Muscle of back (tissue), 11 donors: ENCODE results near the gene ARHGAP12. TPM values are rescaled to one million over a fixed set of nuclear protein-coding genes. Genes with fewer than 3 reads are reported as not detected.
A peak's percentile ranks its signal among the peaks of the same experiment; 100 is the strongest.

ENCODE experiments used
- DNase-seq, 3 donors: peaks; one replicate each; pipeline versions ENCODE4 v3.0.0 to v3.0.0-alpha.2; 2013
- polyA plus RNA-seq, 10 donors: library from polyadenylated mRNA; unstranded; fragments of 120-200 nt; gene quantifications; one replicate each; pipeline ENCODE4 v1.2.1, GENCODE V29; 2013; ENCODE audit not compliant: insufficient read length in 10 of 10

The ARHGAP12 gene
- polyA plus RNA-seq, 10 donors: 20.3 to 33.0 (median 24.6) TPM

GRCh38 chr10:31771331-31771831 lies 157.2 kb downstream of the ARHGAP12 start:
- peak in 1 of 3 donors; percentile 65 for DNase-seq

- DNase-seq: no peak
Observed at GRCh38 chr10:31770307-31770902, 158.2 kb downstream of the ARHGAP12 start.

DNA sequence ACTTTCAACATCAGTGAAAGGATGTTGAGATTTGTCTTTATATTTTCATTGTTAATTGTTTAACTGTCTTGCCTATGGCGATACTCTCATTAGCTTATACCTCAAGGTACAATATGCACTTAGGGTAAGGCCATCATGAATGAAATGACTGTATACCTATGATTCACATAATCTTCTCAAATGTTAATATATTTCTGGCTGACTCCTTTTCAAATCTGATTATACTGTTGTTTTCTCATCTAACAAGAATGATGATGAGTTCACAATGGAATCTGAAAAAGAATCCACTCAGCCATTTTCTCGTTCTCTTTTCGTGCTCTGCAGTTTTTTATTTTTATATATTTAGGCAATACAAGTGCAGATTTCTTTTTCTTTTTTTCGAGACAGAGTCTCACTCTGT lies 159.1 kb downstream of the ARHGAP12 start:
- peak in 1 of 3 donors; percentile 59 for DNase-seq

DNA sequence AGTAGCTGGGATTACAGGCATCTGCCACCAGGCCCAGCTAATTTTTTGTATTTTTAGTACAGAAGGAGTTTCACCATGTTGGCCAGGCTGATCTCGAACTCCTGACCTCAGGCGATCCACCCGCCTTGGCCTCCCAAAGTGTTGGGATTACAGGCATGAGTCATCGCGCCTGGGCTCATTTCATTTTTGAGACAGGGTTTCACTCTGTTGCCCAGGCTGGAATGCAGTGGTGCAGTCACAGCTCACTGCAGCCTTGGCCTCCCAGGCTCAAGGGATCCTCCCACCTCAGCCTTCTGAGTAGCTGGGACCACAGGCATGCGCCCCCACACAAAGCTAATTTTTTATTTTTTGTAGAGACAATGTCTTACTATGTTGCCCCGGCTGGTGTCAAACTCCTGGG lies 159.7 kb downstream of the ARHGAP12 start:
- peak in 1 of 3 donors; percentile 48 for DNase-seq

DNA sequence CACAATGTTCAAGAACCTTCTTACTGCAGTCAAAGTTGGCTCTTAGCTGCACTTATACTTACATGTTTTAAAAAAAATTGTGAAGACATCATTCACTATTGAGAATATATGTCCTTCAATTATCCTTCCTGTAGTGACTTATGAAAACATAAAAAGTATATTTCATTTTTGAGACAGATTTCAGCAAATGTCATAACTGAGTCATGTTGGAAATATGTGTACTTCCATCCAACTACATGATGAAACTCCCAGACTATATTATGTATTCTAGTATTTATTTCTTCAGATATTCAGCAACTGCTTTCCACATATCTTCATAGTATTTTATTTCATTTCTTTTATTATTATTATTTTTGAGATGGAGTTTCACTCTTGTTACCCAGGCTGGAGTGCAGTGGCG lies 160.2 kb downstream of the ARHGAP12 start:
- DNase-seq: peak; percentile 66 to 76 (median 76)

DNA sequence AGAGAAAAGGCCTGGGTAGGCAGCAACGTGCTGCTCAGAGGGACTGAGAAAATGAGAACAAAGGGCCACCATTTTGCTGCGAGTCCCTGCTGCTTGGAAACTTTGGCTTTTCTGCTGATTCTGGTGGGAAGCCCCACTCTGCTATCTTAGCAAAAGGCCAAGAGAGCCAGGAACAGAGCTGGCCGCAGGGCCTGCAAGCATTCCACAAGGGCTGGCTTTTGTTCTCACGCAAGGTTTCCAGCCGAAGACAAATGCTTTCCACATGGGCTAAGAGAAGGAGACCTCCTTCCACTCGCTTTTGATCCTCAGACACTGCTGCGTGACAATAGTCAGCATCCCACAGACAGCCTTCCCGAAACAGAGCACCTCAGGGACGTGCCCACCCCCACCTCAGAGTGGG lies 163.1 kb downstream of the ARHGAP12 start:
- DNase-seq: peak in 2 of 3 donors; percentile 39 to 50

- DNase-seq: no peak
Observed at GRCh38 chr10:31762316-31762715, 166.3 kb downstream of the ARHGAP12 start.

GRCh38 chr10:31761156-31761555 lies 167.5 kb downstream of the ARHGAP12 start:
- no peak for DNase-seq

DNA sequence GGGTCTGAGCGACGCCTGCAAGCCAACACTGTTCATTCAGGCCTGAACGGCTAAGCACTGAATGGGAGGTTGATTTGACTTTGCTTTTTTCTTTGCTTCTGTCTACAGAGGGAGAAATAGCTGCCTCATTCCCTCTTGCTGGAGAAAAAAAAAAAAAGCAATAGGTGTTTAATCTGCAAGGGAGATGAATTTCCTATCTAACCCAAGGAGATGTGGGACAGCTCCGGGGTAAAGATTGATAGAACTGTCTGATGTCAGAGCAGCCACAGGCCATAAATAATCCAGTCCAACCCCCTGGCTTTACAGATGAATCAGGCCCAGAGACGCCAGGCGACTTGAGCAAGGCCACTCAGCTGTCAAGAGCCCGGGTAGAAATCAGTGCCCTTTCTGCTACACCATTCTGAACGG lies 168.0 kb downstream of the ARHGAP12 start:
- DNase-seq: no peak

DNA sequence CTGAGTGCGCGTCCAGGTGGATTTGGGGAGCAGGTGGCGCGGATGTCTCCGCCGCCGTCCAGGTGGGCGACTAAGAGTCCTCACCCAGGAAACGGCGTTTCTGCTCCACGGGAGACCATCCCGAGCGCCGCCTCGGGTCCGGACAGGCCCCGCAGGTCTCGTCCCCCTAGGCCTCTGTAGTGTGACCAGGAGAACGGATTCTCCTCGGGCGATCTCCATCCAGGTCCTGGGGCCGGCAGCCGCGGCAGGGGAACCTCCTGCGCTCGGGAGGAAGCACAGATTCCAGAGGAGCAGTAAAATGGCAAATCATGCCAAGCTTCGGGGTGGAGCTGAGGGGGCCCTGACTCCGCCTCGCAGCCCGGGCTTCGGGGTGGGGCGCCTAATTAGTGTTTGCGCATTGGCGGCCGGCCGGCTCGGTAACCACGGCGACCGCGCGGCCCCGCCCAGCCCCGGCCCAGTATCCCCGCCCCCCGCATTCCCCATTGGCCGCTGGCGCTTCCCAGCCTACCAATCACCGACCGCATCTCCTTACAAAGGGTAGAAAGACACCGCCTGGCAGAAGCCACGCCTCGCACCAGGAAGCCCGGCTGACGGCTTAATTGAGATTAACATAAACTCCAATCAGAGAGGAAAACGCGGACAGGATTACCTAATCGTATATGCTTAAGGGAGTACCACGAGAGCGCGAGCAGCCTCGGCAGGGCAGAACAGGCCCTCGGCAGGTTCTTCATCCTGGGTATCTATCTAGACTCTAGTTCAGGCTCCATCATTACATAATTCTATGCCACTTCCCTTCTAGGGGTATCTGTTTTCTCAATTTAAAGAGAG lies 168.6 kb downstream of the ARHGAP12 start:
- DNase-seq: peak; percentile 96 to 98 (median 98)

GRCh38 chr10:31759124-31759798 lies 169.4 kb downstream of the ARHGAP12 start:
- peak in 1 of 3 donors; percentile 72 for DNase-seq

GRCh38 chr10:31758495-31758894 lies 170.1 kb downstream of the ARHGAP12 start:
- DNase-seq: peak in 1 of 3 donors; percentile 38

DNA sequence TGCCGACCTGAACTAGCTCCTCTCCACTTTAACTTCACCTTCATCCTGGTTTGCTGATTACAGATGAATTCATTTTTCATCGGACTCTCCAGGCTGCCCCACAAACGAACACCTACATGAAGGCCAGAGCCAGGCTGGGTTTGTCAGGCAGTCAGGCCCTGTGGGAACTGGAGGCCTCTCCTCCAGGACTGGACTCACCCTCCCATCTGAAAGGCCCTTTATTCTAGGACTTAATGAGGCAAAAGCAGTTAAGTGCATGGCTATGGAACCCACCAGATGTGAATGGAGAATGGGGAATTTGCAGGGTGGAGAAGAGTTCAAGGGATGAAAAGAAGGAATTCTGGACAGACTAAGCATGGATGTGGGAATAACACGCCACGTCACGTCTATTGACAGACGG lies 170.8 kb downstream of the ARHGAP12 start:
- no peak for DNase-seq

- DNase-seq: peak in 2 of 3 donors; percentile 62 to 80
Observed at GRCh38 chr10:31757386-31757791, 171.2 kb downstream of the ARHGAP12 start.

DNA sequence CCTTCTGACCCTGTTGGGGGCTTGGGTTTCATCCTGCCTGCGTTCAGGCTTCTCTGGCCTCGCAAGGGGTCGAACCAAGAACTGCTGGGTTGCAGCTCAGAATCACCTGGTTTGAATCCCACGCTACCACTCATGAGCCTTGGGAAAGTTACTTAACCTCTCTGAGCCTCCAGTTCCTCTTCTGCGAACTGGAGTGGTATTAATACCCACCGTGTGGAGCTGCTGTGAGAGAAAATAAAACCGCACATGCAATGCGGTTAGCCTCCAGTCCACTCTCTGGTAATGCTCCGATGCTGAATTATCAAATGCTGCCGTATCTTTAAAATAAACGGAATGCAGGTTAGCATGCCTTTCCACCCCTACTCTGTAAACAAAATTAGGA lies 171.9 kb downstream of the ARHGAP12 start:
- DNase-seq: no peak

DNA sequence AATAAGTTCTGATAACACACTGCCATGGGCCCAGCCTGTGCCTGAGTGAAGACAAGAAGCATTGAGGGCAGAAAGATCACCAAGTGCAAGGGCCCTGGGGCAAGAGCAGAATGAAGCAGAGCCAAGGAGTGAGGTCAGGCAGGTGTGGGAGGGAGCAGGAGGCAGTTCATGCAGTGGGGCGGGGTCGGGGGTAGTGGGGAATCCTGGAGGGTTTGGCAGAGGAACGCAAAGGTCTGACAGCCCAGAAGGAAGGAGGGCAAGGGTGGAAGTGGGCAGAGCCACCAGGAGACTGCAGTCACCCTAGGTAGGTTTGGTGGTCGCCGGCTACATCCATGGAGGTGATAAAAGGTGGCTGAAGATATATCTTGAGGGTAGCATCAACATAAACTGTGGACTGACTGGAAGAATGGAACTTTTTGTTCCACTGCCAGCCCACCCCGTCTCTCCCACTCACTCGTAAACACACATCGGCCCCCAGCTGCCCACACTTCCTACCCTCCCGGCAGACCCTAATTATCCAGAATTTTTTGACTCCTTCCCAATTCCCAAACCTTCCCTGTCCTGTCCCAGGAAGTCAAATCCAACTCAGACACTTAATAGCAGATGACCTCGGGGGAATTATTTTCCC lies 172.4 kb downstream of the ARHGAP12 start:
- DNase-seq: no peak

Other genes starting within 250 kb of the ARHGAP12 start
- gene KIF5B, start 127.6 kb upstream of the ARHGAP12 start, polyA plus RNA-seq: 100 to 1,000 TPM; 109 to 172 (median 130) TPM